Stimulated activated CD8-positive, alpha-beta memory T cell treated with anti-CD3 and anti-CD28 coated beads, Interleukin-12 subunit alpha, Interleukin-12 subunit beta, amount 100 ng/mL, for 4 hours (primary cell): ENCODE measurements around the gene PANK4.

Source experiments
- DNase-seq: peaks from one replicate; pipeline ENCODE4 v3.0.0-alpha.2; 2020; ENCODE audit warnings: low read depth

PANK4 gene

GRCh38 chr1:2512862-2513421, 13.5 kb downstream of the PANK4 start:
- DNase-seq, result no peak

GRCh38 chr1:2510366-2511155, 15.8 kb downstream of the PANK4 start:
- DNase-seq, result no peak

- no peak for DNase-seq
Observed at GRCh38 chr1:2509589-2509988, 16.8 kb downstream of the PANK4 start.

GRCh38 chr1:2508751-2509150, 17.6 kb downstream of the PANK4 start:
- no peak for DNase-seq

GRCh38 chr1:2508180-2508579, 18.2 kb downstream of the PANK4 start:
- DNase-seq, result no peak

GRCh38 chr1:2507744-2508155, 18.6 kb downstream of the PANK4 start:
- no peak for DNase-seq

GRCh38 chr1:2506901-2507565, 19.4 kb downstream of the PANK4 start:
- DNase-seq, result no peak

GRCh38 chr1:2506007-2506860, 20.2 kb downstream of the PANK4 start:
- no peak for DNase-seq

- DNase-seq, result no peak
Observed at GRCh38 chr1:2505461-2505994, 20.9 kb downstream of the PANK4 start.

- DNase-seq, result no peak
Observed at GRCh38 chr1:2504949-2505272, 21.5 kb downstream of the PANK4 start.

GRCh38 chr1:2504225-2504948, 22.0 kb downstream of the PANK4 start:
- no peak for DNase-seq

- no peak for DNase-seq
Observed at GRCh38 chr1:2503554-2504224, 22.7 kb downstream of the PANK4 start.

- DNase-seq, result no peak
Observed at GRCh38 chr1:2502661-2503553, 23.5 kb downstream of the PANK4 start.

GRCh38 chr1:2502210-2502609, 24.2 kb downstream of the PANK4 start:
- DNase-seq, result no peak

GRCh38 chr1:2501820-2502119, 24.6 kb downstream of the PANK4 start:
- no peak for DNase-seq

GRCh38 chr1:2501041-2501819, 25.2 kb downstream of the PANK4 start:
- no peak for DNase-seq

GRCh38 chr1:2499986-2500596, 26.3 kb downstream of the PANK4 start:
- DNase-seq, result no peak

- DNase-seq, result no peak
Observed at GRCh38 chr1:2499260-2499659, 27.1 kb downstream of the PANK4 start.

GRCh38 chr1:2498648-2499047, 27.7 kb downstream of the PANK4 start:
- DNase-seq, result no peak
